ENCODE data around the gene TK1.

DNA sequence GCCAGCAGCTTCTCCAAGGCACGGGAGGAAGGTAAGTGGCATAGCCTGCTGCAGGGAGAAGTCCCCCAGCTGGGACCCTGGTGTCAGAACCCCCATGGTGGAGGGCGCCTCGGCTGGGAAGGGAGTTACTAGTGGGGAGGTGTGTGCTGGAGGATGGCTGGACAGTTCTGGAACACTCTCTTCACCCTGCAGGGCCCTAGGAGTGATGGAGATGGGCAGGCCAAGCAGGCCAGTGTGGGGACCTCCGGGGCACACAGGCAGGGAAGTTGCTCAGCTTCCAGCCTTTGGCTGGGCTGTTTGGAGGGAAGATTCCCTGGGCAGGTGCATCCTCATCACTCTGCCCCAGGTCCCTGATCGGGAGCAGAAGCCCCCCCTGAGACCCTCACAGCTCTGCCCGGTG lies 40.0 kb downstream of the TK1 start:
- TF ChIP-seq POLR2A (IDR thresholded peaks at IDR 0.05) (no peak), EP300 (IDR thresholded peaks at IDR 0.05; ENCODE audit: low read depth) (no peak)
- TF ChIP-seq, protein P1, sequence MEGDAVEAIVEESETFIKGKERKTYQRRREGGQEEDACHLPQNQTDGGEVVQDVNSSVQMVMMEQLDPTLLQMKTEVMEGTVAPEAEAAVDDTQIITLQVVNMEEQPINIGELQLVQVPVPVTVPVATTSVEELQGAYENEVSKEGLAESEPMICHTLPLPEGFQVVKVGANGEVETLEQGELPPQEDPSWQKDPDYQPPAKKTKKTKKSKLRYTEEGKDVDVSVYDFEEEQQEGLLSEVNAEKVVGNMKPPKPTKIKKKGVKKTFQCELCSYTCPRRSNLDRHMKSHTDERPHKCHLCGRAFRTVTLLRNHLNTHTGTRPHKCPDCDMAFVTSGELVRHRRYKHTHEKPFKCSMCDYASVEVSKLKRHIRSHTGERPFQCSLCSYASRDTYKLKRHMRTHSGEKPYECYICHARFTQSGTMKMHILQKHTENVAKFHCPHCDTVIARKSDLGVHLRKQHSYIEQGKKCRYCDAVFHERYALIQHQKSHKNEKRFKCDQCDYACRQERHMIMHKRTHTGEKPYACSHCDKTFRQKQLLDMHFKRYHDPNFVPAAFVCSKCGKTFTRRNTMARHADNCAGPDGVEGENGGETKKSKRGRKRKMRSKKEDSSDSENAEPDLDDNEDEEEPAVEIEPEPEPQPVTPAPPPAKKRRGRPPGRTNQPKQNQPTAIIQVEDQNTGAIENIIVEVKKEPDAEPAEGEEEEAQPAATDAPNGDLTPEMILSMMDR (IDR thresholded peaks at IDR 0.05): no peak
